K562 (cell line): ENCODE measurements around the gene SLBP. TPM values are rescaled to one million over a fixed set of nuclear protein-coding genes. Genes with fewer than 3 reads are reported as not detected.

Experiments
- ATAC-seq: fragments of 200-7000 bp; cut with Tn5 transposase; 3 replicates; pipeline ENCODE4 v1.9.1; 2020; ENCODE audit warnings: moderate library complexity
- BruUV-seq: library from RNA; stranded (reverse); fragments of 400-500 nt; replicated peaks from 2 replicates; lab custom pipeline; 2021; lab: Mats Ljungman, UMichigan
- CTCF ChIA-PET: fragments of 300-600 bp; formaldehyde crosslinking; extraction: SDS; loops from one replicate; lab custom pipeline; 2021; ENCODE audit warnings: low intra/inter-chr PET ratio; lab: Yijun Ruan, JAX
- POLR2A ChIA-PET: fragments of 300-600, 350-650 bp; sonication (Branson Sonifier 250); formaldehyde crosslinking; extraction: SDS; loops from one replicate; lab custom pipeline; 2021; ENCODE audit warnings: antibody characterized with exemption, inconsistent platforms; lab: Yijun Ruan, JAX
- DNase-seq, 4 experiments: peaks; one replicate each; pipeline versions ENCODE4 v3.0.0 to v3.0.0-alpha.2; 2011 to 2018; ENCODE audit warnings: low spot score in 3 of 4, mixed read lengths in 3 of 4; ENCODE audit errors: extremely low read depth in 1 of 4
- FAIRE-seq: peaks from 2 replicates; lab custom pipeline; 2011; peaks lifted over from hg19 to GRCh38; lab: Jason Lieb, UNC
- H2AFZ ChIP-seq: 2 replicates; pipeline ENCODE4 v1.6.0; 2011; ENCODE audit warnings: low read depth, low read length, control low read depth, inconsistent platforms
- H3K27ac ChIP-seq: fragments of 200-600 bp; 3 replicates; pipeline ENCODE4 v1.8.0; 2011; ENCODE audit warnings: low read depth, mild to moderate bottlenecking, control low read depth, inconsistent platforms, low read length, moderate library complexity, mixed read lengths; ENCODE audit errors: extremely low read depth
- H3K27me3 ChIP-seq, 2 experiments: fragments of 300-600 bp in 1 of 2; 2 replicates in 1 of 2; 3 replicates in 1 of 2; pipeline versions ENCODE4 v1.6.0 to v1.8.0; 2011; ENCODE audit warnings: inconsistent platforms in 2 of 2, low read length in 2 of 2, mild to moderate bottlenecking in 1 of 2, mixed read lengths in 1 of 2, moderate library complexity in 1 of 2; ENCODE audit not compliant: control insufficient read depth in 2 of 2, insufficient read depth in 2 of 2
- H3K36me3 ChIP-seq: fragments of 300-600 bp; 3 replicates; pipeline ENCODE4 v1.8.0; 2011; ENCODE audit warnings: mild to moderate bottlenecking, low read length, inconsistent platforms; ENCODE audit not compliant: control insufficient read depth, insufficient read depth
- H3K4me1 ChIP-seq, 2 experiments: fragments of 200-600 bp in 1 of 2; replicated peaks in 1 of 2; 2 replicates in 1 of 2; 3 replicates in 1 of 2; pipeline versions ENCODE4 v1.5.1 to v1.8.0; 2011; ENCODE audit warnings: inconsistent platforms in 2 of 2, low read length in 2 of 2, mild to moderate bottlenecking in 1 of 2, mixed read lengths in 1 of 2, moderate library complexity in 1 of 2; ENCODE audit not compliant: control insufficient read depth in 2 of 2, insufficient read depth in 2 of 2
- H3K4me2 ChIP-seq: 2 replicates; pipeline ENCODE4 v1.6.1; 2011; ENCODE audit warnings: low read length, control low read depth, inconsistent platforms, mixed read lengths; ENCODE audit not compliant: insufficient read depth
- H3K4me3 ChIP-seq: fragments of 200-600 bp; sonication (generic), shearing (Covaris generic); 2 replicates; pipeline ENCODE4 v1.5.1; 2016; ENCODE audit warnings: control low read depth, inconsistent platforms
- H3K79me2 ChIP-seq: fragments of 200-600 bp; 3 replicates; pipeline ENCODE4 v1.8.0; 2011; ENCODE audit warnings: low read length, inconsistent platforms; ENCODE audit not compliant: control insufficient read depth, insufficient read depth
- H3K9ac ChIP-seq, 2 experiments: 2 replicates each; pipeline versions ENCODE4 v1.6.0 to v1.6.1; 2011; ENCODE audit warnings: low read depth in 2 of 2, low read length in 2 of 2, control low read depth in 1 of 2, inconsistent platforms in 1 of 2, mild to moderate bottlenecking in 1 of 2, mixed read lengths in 1 of 2; ENCODE audit not compliant: insufficient read depth in 1 of 2
- H3K9me1 ChIP-seq: one replicate; pipeline ENCODE4 v1.6.0; 2011; ENCODE audit warnings: inconsistent platforms, mild to moderate bottlenecking, low read length, moderate library complexity; ENCODE audit not compliant: control insufficient read depth, insufficient read depth
- H3K9me3 ChIP-seq: replicated peaks from 2 replicates; pipeline ENCODE4 v1.5.1; 2011; ENCODE audit warnings: low read depth, low read length, inconsistent platforms; ENCODE audit not compliant: control insufficient read depth, insufficient read depth
- H4K20me1 ChIP-seq: replicated peaks from 2 replicates; pipeline ENCODE4 v1.6.1; 2011; ENCODE audit warnings: low read length, inconsistent platforms, mixed read lengths; ENCODE audit not compliant: control insufficient read depth, insufficient read depth
- ETS1 ChIP-seq: conservative IDR thresholded peaks from 2 replicates; pipeline ENCODE4 v1.6.1; 2011; ENCODE audit warnings: low read depth, mild to moderate bottlenecking, low read length; ENCODE audit not compliant: control insufficient read depth
- SIRT6 ChIP-seq: IDR thresholded peaks from one replicate; pipeline ENCODE4 v1.6.1; 2012; ENCODE audit warnings: low read depth, mild to moderate bottlenecking, control low read depth, inconsistent platforms, low read length, moderate library complexity
- SPI1 ChIP-seq: IDR thresholded peaks from 2 replicates; pipeline ENCODE4 v1.6.1; 2011; ENCODE audit warnings: low read depth, low read length, control low read depth, borderline replicate concordance
- USF1 ChIP-seq: sonication (generic); formaldehyde crosslinking; IDR thresholded peaks from 2 replicates; pipeline ENCODE4 v1.9.0; 2022; ENCODE audit warnings: mild to moderate bottlenecking, missing genetic modification reagents
- WGBS: fragments of 100-300 bp; shearing (Covaris generic); methylation state at CpG from one replicate; pipeline ENCODE4 v1.1.6; 2016; ENCODE audit warnings: low coverage, mixed read lengths; ENCODE audit not compliant: insufficient coverage; ENCODE audit errors: missing lambda C conversion rate; 5-methylcytosine and 5-hydroxymethylcytosine counted together
- in situ Hi-C: fragments of 300-500 bp; cut with MboI; formaldehyde crosslinking; loops from 4 replicates; pipeline ENCODE4 v1.15.0; 2018; ENCODE audit warnings: inconsistent platforms, mixed read lengths
- intact Hi-C: fragments of 100-400 bp; cut with micrococcal nuclease; formaldehyde crosslinking; loops from 2 replicates; pipeline ENCODE4 v1.14.2; 2022
- polyA plus RNA-seq, 8 experiments: library from polyadenylated mRNA; depleted of rRNA in 4 of 8; stranded (reverse) in 5 of 8; unstranded in 3 of 8; fragments of >200 nt; fragmentation: Nextera tagmentation in 2 of 8; fragmentation: Illumina TruSeq in 1 of 8; extraction: Ambion mirVana in 2 of 8; extraction: Trizol in 1 of 8; gene quantifications; 2 replicates each; pipeline versions ENCODE4 v1.2.1 to v1.2.3, GENCODE V29; 2011 to 2014; ENCODE audit warnings: inconsistent platforms in 1 of 8, missing spikeins in 1 of 8
- total RNA-seq, 7 experiments: library from RNA; depleted of rRNA in 6 of 7; stranded (reverse); fragments of >200 nt in 6 of 7; fragmentation: Illumina TruSeq in 2 of 7; extraction: Trizol in 2 of 7; gene quantifications; 2 replicates each; pipeline versions ENCODE4 v1.2.1 to v1.2.3, GENCODE V29; 2011 to 2021; ENCODE audit warnings: low replicate concordance in 1 of 7

SLBP gene
- total and polyA plus RNA-seq, 9 of the 15 experiments (the other 6 are each of a cell fraction or from before 2014, with no cell fraction given): 49.4 to 221 (median 162) TPM

GRCh38 chr4:1723131-1723801 is 11.1 kb upstream of the SLBP start:
- 82% methylated on average over 12 of the region's 12 CpGs for WGBS
- POLR2A ChIA-PET: interaction anchor here (0.5 to 4.7 kb wide), 4 partner anchors 10 to 371 kb away, joined by 3 to 32 read pairs (median 3); partner anchors contain the start of gene SLBP
- H3K4me1 ChIP-seq: peaks cover 10 to 60% of the 10 kb centered on the region in 2 experiments; a peak in 4 of 5 replicates
- BruUV-seq: TSS peak; percentile 36
- no peaks in the 10 kb centered on the region for H3K9me3 ChIP-seq
- H3K9ac ChIP-seq: peak overlapping the region; percentile 90 to 95; a peak in 2 of 4 replicates
- H3K36me3 ChIP-seq: peaks cover 63% of the 10 kb centered on the region; the same call in 2 of the 3 replicates
- H2AFZ ChIP-seq: no peak overlapping the region
- H3K9me1 ChIP-seq: no peaks in the 10 kb centered on the region
- DNase-seq (no peak), ATAC-seq (no peak), FAIRE-seq (no peak)
- CTCF ChIA-PET: no interaction called here
- H3K4me3 ChIP-seq: peak overlapping the region; percentile 98
- peak overlapping the region; percentile 77; the same call in 1 of the 2 replicates for H3K4me2 ChIP-seq
- intact Hi-C loops (loop anchor here (10.0 kb wide), 1 partner anchor 368 kb away; no protein-coding TSS in a partner anchor), in situ Hi-C loops (no loop called here)
- no peak for TF ChIP-seq ETS1
- 0 out of 2 replicates have a peak, but pooled peaks have one; percentile 21 for TF ChIP-seq USF1 (CRISPR knock-in tag)
- no peak for TF ChIP-seq SIRT6
- peak; percentile 63 for TF ChIP-seq SPI1
- peaks cover 85% of the 10 kb centered on the region for H3K79me2 ChIP-seq
- H3K27ac ChIP-seq: peak overlapping the region; percentile 95; the same call in 2 of the 3 replicates
- H4K20me1 ChIP-seq: peaks cover 14% of the 10 kb centered on the region
- no peaks in the 10 kb centered on the region for H3K27me3 ChIP-seq
